Measurements from ENCODE around the gene KDELR3.
A peak's percentile ranks its signal among the peaks of the same experiment; 100 is the strongest.

KDELR3 gene

GRCh38 chr22:38467904-38468442 lies at the start of gene KDELR3:
KDELR3 (plus strand) TSS chr22:38468096; CDS start chr22:38468234, 138 bp downstream.
- peak; percentile 14 to 15 for DNase-seq (ENCODE audit: low read depth in 2 of 2, low spot score in 1 of 2)

DNA sequence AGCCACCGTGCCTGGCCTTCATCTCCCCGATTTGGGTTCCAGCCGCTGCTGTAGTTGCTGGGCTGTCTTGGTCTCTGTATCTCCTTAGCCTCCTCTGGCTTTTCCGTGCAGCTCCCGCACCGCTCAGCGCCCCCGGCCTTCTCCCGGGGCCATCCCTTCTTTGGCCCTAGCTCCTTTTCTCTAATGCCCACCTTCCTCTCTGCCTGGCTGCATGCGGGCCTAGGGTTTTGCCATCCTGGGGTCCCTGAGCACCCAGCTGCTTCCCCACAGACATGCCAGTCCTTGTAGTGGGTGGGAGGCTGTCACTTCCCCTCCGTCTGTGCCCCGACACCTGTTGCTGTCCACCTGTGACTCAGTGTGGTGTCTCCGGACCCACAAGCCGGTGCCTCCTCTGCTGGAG lies 49.3 kb upstream of the KDELR3 start:
- no peak for DNase-seq (ENCODE audit: low read depth in 2 of 2, low spot score in 1 of 2)

DNA sequence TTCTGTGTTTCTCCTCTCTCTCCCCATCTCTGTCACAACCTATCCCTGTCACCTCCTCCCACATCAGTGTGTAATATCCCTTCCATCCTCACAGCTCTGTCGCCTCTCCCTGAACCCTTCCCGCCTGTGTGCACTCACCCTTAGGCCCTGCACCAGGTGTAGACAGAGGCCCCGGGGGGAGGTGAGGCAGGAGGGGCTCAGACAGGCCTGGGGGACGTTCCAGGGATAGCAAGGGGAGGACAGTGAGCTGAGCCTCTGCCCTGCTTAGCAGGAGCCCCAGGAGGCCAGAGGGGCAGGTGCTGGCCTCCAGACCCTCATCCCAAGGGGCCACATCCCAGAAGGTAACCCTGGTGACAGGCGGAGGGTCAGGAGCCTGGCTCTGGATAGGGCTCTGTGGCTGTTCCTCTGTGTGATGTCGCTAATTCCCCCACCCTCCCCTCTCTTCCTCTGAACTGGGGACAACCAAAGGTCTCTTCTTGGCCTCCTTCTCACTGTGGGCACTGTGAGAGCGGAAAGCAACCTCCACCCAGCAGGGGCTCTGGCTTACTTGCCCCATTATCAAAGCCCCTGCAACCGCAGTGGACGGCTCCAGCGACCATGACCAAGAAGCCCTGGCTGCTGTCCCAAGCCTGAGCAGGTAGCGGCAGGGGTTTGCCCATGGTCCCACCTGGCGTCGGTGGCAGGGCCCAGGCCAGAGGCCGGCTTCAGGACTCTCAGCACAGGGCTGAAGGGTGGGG lies 48.6 kb upstream of the KDELR3 start:
- no peak for DNase-seq (ENCODE audit: low read depth in 2 of 2, low spot score in 1 of 2)

DNA sequence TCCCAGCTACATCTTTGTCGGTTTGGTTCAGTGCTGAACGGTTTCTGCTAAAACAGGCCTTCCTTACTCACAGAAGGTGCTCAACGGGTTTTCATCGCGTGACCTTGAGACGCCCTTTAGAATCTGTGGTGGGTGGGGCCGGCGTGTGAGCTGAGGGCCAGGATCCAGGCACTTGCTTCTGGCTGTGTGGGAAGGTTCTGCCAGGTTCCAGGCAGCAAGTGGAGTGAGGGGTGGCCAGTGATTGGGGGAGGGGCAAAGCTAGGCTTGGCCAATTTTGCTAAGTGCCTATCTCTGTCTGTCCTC lies 48.1 kb upstream of the KDELR3 start:
- no peak for DNase-seq (ENCODE audit: low read depth in 2 of 2, low spot score in 1 of 2)

- no peak for DNase-seq (ENCODE audit: low read depth in 2 of 2, low spot score in 1 of 2)
Measured at GRCh38 chr22:38420734-38421133, 47.2 kb upstream of the KDELR3 start.

- no peak for DNase-seq (ENCODE audit: low read depth in 2 of 2, low spot score in 1 of 2)
Measured at GRCh38 chr22:38422611-38423511, 45.0 kb upstream of the KDELR3 start.

DNA sequence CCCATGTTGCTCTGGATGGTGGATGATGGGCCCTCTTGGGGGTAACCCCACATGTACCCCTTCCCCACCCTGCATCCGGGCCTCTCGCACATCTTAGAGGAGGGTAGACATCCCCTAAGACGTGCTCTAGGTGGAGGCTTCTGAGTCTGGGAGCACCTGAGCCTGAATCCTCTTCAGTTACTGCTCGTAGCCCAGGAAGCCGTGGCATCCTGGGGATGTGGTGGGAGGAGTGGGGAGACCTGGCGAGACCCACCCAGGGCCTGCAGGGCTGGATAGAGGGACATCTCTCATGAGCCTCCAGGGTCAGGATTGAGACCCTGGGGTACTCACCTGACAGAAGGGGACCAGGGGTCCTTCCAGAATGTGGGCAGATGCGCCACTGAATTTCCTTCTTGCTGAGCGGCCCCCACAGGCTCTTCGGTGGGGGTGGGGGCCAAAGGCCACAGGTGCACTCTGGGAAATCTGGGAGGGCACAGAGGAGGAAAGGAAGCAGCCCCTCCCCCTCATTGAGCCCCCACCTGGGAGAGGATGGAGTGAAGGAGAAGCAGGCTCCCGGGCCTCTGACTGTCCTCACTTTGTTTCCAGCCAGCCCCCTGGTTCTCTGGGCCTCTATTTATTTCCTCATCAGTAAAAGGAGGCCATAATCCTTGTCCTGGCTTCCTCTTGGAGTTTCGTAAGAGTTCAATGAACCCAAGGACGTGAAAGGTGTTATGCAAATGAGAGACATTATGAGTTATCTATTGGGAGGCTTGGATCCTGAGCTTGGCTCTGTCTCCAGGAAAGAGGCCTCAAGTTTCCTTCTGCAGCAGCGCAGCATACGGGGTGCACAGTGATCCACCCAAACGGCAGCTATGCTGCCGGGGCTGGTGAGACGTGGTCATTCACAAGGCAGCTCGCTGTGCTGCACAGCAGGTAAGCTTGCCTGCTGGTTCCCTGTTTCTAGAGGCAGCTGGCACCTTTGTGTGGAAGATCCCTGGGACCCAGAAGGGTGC lies 44.1 kb upstream of the KDELR3 start:
- DNase-seq (ENCODE audit: low read depth in 2 of 2, low spot score in 1 of 2), result no peak

DNA sequence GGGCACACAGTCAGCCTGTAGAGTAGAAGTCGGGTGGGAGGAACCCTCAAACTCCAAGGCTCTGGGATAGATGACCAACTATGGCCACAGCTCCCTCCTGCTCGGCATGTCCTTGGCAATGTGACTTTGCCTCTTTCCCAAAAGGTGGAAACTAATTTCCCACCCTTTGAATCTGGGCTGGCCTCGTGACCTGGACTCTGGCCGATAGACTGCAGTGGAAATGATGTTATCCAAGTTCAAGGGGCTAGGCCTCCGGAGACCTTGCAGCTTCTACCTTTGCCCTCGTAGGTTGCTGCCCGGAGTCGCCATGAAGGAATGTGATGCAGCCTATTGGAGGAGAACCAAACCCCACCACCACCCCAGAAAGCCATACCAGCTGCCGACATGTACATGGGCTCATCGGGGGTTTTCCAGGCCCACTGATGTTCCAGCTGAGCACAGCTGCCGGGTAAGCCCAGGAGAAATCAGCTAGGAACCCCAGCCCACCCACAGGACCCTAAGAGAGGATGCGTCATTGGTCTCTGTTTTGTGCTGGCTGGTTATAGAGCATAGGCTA lies 43.3 kb upstream of the KDELR3 start:
- no peak for DNase-seq (ENCODE audit: low read depth in 2 of 2, low spot score in 1 of 2)

DNA sequence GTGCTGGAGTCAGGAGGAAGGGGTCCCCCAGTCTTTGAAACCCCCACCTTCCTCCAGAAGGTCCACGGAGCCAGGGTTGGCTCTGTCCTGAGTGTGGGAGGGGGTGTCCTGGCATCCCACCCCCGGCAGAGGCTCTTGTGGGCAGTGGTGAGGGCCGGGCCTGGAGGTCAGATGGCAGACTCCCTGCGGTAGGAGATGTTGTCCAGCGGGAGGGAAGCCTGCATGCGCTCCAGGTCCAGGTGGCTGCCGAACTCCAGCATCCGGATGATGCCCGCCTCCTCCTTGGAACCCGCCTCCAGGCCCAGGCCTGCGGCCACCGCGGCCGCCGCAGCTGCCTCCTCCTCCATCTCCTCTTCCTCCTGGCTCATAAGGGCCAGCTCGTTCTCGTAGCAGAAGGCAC lies 41.3 kb upstream of the KDELR3 start:
- DNase-seq (ENCODE audit: low read depth in 2 of 2, low spot score in 1 of 2), result no peak

GRCh38 chr22:38427465-38427864 lies 40.4 kb upstream of the KDELR3 start:
- DNase-seq (ENCODE audit: low read depth in 2 of 2, low spot score in 1 of 2), result no peak

- DNase-seq (ENCODE audit: low read depth in 2 of 2, low spot score in 1 of 2), result no peak
Measured at GRCh38 chr22:38427940-38428339, 40.0 kb upstream of the KDELR3 start.

GRCh38 chr22:38428714-38429113 lies 39.2 kb upstream of the KDELR3 start:
- DNase-seq (ENCODE audit: low read depth in 2 of 2, low spot score in 1 of 2), result no peak

DNA sequence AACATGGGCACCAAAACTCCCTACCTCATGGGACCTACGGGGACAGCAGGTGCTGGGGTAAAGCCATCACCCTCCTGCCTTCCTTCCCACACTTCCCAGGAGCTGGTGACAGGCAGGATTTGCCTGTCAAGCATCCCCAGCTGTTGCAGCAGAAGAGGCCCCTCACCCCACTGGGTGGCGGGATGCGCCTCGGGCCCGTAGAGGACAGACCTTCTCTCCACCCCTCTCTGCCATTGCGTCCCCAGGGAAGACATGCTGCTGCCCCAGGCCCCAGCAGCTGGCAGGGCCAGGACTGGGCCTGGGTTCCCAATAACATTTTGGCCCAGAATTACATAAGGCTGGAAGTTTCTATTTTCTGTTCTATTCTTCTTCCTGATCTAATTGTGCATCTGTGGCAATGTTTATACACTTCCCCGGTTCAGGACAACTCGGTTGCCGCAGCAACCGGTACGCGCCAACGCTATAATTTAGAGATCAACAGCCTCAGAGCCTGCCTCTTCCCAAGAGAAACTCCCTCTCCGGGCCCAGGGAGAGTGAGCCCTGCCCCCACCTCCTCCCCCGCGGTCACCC lies 38.3 kb upstream of the KDELR3 start:
- DNase-seq (ENCODE audit: low read depth in 2 of 2, low spot score in 1 of 2), result no peak

DNA sequence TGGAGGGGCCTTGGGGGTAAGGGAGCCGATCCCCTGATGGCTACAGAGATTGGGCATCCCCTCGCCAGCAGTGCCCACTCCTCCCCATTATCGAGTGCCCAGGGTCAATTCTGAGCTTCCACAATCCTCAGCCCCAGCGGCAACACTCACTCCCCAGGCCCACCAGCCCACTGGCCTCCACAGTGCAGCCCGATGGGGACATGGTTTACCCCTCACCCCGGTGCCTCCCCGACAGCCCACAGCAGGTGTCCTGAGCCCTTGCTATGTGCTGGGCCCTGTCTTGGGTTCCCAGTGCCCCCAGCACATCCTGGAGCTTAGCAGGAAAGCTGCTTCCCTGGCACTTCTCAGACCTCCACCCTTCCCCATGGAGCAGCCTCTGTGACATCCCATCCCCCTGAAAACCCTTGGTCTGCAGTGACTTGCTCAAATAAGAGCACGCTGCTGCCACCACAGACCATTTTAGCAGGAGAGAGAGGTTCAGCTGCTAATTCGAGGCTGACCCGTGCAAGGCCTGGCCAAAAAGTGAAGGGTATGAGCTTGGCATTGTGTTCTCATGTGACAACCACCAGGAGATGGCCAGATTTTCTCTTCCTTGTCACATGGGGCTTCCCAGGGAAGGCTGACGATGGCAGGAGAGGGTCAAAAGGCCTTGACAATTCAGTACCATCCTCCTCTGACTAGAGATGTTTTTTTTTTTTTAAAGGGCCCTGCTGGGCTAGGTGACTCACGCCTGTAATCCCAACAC lies 36.5 kb upstream of the KDELR3 start:
- DNase-seq (ENCODE audit: low read depth in 2 of 2, low spot score in 1 of 2), result no peak

- DNase-seq (ENCODE audit: low read depth in 2 of 2, low spot score in 1 of 2), result no peak
Measured at GRCh38 chr22:38432264-38432663, 35.6 kb upstream of the KDELR3 start.

GRCh38 chr22:38433871-38434270 lies 34.0 kb upstream of the KDELR3 start:
- DNase-seq (ENCODE audit: low read depth in 2 of 2, low spot score in 1 of 2), result no peak

GRCh38 chr22:38435010-38435409 lies 32.9 kb upstream of the KDELR3 start:
- no peak for DNase-seq (ENCODE audit: low read depth in 2 of 2, low spot score in 1 of 2)

DNA sequence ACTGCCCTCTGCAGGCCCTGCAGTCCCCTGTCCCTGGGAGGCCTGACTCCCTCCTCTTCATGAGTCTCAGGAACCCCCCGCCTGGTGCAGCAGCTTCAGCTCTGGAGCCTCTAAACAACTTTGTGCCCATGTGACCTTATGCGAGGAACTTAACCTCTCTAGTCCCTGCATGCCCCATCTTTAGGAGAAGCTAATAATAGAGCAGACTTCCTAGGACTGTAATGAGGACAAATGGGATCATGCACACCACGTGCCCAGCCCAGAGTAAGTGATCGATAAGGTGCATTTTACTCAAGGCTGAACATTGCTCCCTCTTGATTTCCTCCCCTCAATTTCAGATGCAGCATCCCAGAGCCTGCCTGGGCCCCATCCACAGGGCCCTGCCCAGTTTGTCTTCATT lies 31.9 kb upstream of the KDELR3 start:
- DNase-seq (ENCODE audit: low read depth in 2 of 2, low spot score in 1 of 2), result no peak

- DNase-seq (ENCODE audit: low read depth in 2 of 2, low spot score in 1 of 2), result no peak
Measured at GRCh38 chr22:38436629-38437395, 31.1 kb upstream of the KDELR3 start.
